ENCODE measurements around the gene ARAP2.

ARAP2 gene

GRCh38 chr4:36242629-36243354 lies 1.5 kb downstream of the ARAP2 start (continued):
- TF ChIP-seq ZNF148 (tag by site-specific recombination; IDR thresholded peaks at IDR 0.05; ENCODE audit: borderline replicate concordance) (no peak), ZXDB (tag by site-specific recombination; IDR thresholded peaks at IDR 0.05) (no peak), ZNF544 (tag by site-specific recombination; IDR thresholded peaks at IDR 0.05) (no peak), ZNF416 (tag by site-specific recombination; IDR thresholded peaks at IDR 0.05) (no peak), ZNF664 (tag by site-specific recombination; IDR thresholded peaks at IDR 0.05) (no peak), ZNF366 (tag by site-specific recombination; conservative IDR thresholded peaks at IDR 0.05) (no peak), HIC1 (tag by site-specific recombination; IDR thresholded peaks at IDR 0.05) (no peak), ZNF184 (tag by site-specific recombination; IDR thresholded peaks at IDR 0.05) (no peak), ZNF76 (tag by site-specific recombination; IDR thresholded peaks at IDR 0.05; ENCODE audit: borderline replicate concordance, low read depth) (no peak), ZNF843 (tag by site-specific recombination; IDR thresholded peaks at IDR 0.05) (peak; percentile 92), ZNF157 (tag by site-specific recombination; IDR thresholded peaks at IDR 0.05) (no peak), ZNF571 (tag by site-specific recombination; IDR thresholded peaks at IDR 0.05) (no peak), ZNF175 (tag by site-specific recombination; IDR thresholded peaks at IDR 0.05) (no peak), ZNF133 (tag by site-specific recombination; IDR thresholded peaks at IDR 0.05) (no peak), ZFP37 (tag by site-specific recombination; IDR thresholded peaks at IDR 0.05) (no peak), ZBTB20 (tag by site-specific recombination; IDR thresholded peaks at IDR 0.05) (no peak), ZNF610 (tag by site-specific recombination; IDR thresholded peaks at IDR 0.05; ENCODE audit: borderline replicate concordance) (no peak), YY1 (tag by site-specific recombination; IDR thresholded peaks at IDR 0.05) (no peak), ZNF555 (tag by site-specific recombination; conservative IDR thresholded peaks at IDR 0.05) (no peak), ZNF239 (tag by site-specific recombination; IDR thresholded peaks at IDR 0.05) (no peak), ZNF280D (tag by site-specific recombination; IDR thresholded peaks at IDR 0.05) (no peak), ZNF311 (tag by site-specific recombination; IDR thresholded peaks at IDR 0.05; ENCODE audit: borderline replicate concordance) (no peak), ZNF280C (tag by site-specific recombination; IDR thresholded peaks at IDR 0.05) (no peak), KLF7 (tag by site-specific recombination; IDR thresholded peaks at IDR 0.05; ENCODE audit: borderline replicate concordance) (peak; percentile 51; the same call in 1 of the 2 replicates), ZNF324 (tag by site-specific recombination; IDR thresholded peaks at IDR 0.05) (no peak), ZNF24 (tag by site-specific recombination; IDR thresholded peaks at IDR 0.05) (no peak), ZNF394 (tag by site-specific recombination; IDR thresholded peaks at IDR 0.05; ENCODE audit: borderline replicate concordance) (peak; percentile 16; the same call in 1 of the 2 replicates), BCL11B (tag by site-specific recombination; IDR thresholded peaks at IDR 0.05; ENCODE audit: low read depth) (peak; percentile 81; the same call in 1 of the 2 replicates), ZSCAN18 (tag by site-specific recombination; IDR thresholded peaks at IDR 0.05) (no peak)

All from HEK293 (cell line).